ENCODE data around the gene ATP5F1E. TPM values are rescaled to one million over a fixed set of nuclear protein-coding genes. Genes with fewer than 3 reads are reported as not detected.

ATP5F1E gene
- total RNA-seq, 1 donor from 2014 or later, result 17.1 TPM

GRCh38 chr20:59074456-59074855 lies 42.3 kb upstream of the ATP5F1E start:
- TF ChIP-seq CTCF (IDR thresholded peaks at IDR 0.05; ENCODE audit: insufficient read depth, low read length, severe bottlenecking), result no peak
- H3K36me3 ChIP-seq (ENCODE audit: control insufficient read depth, insufficient read depth, low read length), result no peaks in the 10 kb centered on the region
- no peaks in the 10 kb centered on the region for H3K27me3 ChIP-seq (ENCODE audit: control insufficient read depth, insufficient read depth, low read length)
- DNase-seq (ENCODE audit: low read depth) (peak; percentile 83), FAIRE-seq (no peak)
- H3K4me3 ChIP-seq (ENCODE audit: low read depth, low read length), result no peak overlapping the region

- FAIRE-seq (no peak), DNase-seq (ENCODE audit: low read depth) (no peak)
- Histone ChIP-seq H3K27me3 (ENCODE audit: control insufficient read depth, insufficient read depth, low read length) (no peaks in the 10 kb centered on the region), H3K4me3 (ENCODE audit: low read depth, low read length) (no peak overlapping the region), H3K36me3 (ENCODE audit: control insufficient read depth, insufficient read depth, low read length) (no peaks in the 10 kb centered on the region)
- TF ChIP-seq CTCF (IDR thresholded peaks at IDR 0.05; ENCODE audit: insufficient read depth, low read length, severe bottlenecking), result no peak
Observed at GRCh38 chr20:59073582-59073981, 41.4 kb upstream of the ATP5F1E start.

GRCh38 chr20:59071216-59071615 lies 39.1 kb upstream of the ATP5F1E start:
- no peaks in the 10 kb centered on the region for H3K27me3 ChIP-seq (ENCODE audit: control insufficient read depth, insufficient read depth, low read length)
- no peak for TF ChIP-seq CTCF (IDR thresholded peaks at IDR 0.05; ENCODE audit: insufficient read depth, low read length, severe bottlenecking)
- H3K4me3 ChIP-seq (ENCODE audit: low read depth, low read length), result no peak overlapping the region
- DNase-seq (ENCODE audit: low read depth) (no peak), FAIRE-seq (no peak)
- H3K36me3 ChIP-seq (ENCODE audit: control insufficient read depth, insufficient read depth, low read length), result no peaks in the 10 kb centered on the region

DNA sequence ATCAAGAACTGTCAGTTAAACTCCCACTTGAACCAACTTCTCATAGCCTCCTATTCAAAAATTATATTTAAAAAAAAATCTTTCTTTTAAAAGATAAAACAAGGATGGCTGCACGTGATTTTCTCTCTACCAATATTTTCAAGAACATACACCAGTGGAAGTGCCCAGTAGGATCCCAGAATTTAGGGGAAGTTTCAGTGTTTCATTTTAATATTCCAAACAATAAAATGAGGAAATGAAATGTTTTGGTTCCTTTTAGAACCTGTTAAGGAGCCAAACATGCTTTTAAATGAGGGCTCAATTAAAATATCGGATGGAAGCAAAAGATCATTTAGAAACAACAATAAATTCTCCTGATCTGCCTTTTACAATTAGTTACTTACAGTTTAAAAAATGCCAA lies 36.9 kb upstream of the ATP5F1E start:
- no peaks in the 10 kb centered on the region for H3K36me3 ChIP-seq (ENCODE audit: control insufficient read depth, insufficient read depth, low read length)
- FAIRE-seq (no peak), DNase-seq (ENCODE audit: low read depth) (no peak)
- no peak overlapping the region for H3K4me3 ChIP-seq (ENCODE audit: low read depth, low read length)
- H3K27me3 ChIP-seq (ENCODE audit: control insufficient read depth, insufficient read depth, low read length), result no peaks in the 10 kb centered on the region
- TF ChIP-seq CTCF (IDR thresholded peaks at IDR 0.05; ENCODE audit: insufficient read depth, low read length, severe bottlenecking), result no peak

DNA sequence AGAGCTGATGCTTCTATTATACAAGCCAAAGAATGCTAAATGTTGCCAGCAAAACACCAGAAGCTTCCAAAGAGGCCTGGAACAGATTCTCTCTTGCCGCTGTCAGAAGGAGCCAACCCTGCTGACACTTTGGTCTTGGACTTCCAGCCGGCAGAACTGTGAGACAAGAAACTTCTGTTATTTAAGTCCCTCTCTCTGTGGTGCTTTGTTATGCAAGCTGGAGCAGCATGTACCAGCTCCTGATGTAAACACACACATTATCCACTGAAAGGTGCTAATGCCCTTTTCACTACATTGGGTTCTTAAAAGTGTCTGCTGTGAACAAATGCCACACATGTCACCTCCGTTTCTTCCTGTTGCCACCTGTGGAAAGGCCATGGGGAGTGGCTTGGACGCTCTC lies 36.4 kb upstream of the ATP5F1E start:
- FAIRE-seq (no peak), DNase-seq (ENCODE audit: low read depth) (no peak)
- no peak for TF ChIP-seq CTCF (IDR thresholded peaks at IDR 0.05; ENCODE audit: insufficient read depth, low read length, severe bottlenecking)
- H3K4me3 ChIP-seq (ENCODE audit: low read depth, low read length), result no peak overlapping the region
- no peaks in the 10 kb centered on the region for H3K27me3 ChIP-seq (ENCODE audit: control insufficient read depth, insufficient read depth, low read length)
- H3K36me3 ChIP-seq (ENCODE audit: control insufficient read depth, insufficient read depth, low read length), result no peaks in the 10 kb centered on the region

DNA sequence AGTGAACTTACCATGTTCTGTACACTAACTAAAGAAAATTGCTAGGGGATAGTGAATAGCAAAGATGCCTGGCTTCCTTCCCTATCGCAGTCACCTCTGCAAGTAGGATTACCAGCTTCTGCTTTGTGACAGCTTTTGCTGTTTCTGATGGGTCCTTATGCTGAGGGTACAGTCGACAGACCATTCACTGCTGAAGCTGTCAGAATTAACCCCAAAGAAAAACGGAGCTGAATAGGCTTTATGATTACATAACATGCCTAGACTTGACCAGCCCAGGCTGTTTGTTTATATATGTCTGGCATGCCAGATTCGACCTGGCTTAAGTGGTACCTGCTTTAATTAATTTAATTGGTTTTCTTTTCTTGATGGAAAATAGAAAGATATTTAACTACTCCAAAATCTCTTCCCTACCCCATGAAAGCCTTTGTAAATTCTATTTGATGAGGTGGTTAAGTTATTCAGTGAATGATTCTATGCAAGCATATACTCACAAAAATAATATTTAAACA lies 32.1 kb upstream of the ATP5F1E start:
- H3K4me3 ChIP-seq (ENCODE audit: low read depth, low read length), result no peak overlapping the region

More for the DNA sequence above, 32.1 kb upstream of the ATP5F1E start:
- FAIRE-seq (no peak), DNase-seq (ENCODE audit: low read depth) (peak; percentile 78)
- Histone ChIP-seq H3K36me3 (ENCODE audit: control insufficient read depth, insufficient read depth, low read length) (no peaks in the 10 kb centered on the region), H3K27me3 (ENCODE audit: control insufficient read depth, insufficient read depth, low read length) (no peaks in the 10 kb centered on the region)
- no peak for TF ChIP-seq CTCF (IDR thresholded peaks at IDR 0.05; ENCODE audit: insufficient read depth, low read length, severe bottlenecking)
